Panc1 (cell line): ENCODE measurements around the gene FBXO7. TPM values are rescaled to one million over a fixed set of nuclear protein-coding genes. Genes with fewer than 3 reads are reported as not detected.

Experiments used
- ATAC-seq: fragments of 200-7000 bp; cut with Tn5 transposase; 2 replicates; pipeline ENCODE4 v1.9.1; 2020; ENCODE audit warnings: mild to moderate bottlenecking, moderate library complexity
- BruUV-seq: library from RNA; stranded (reverse); fragments of 400-500 nt; replicated peaks from 2 replicates; lab custom pipeline; 2021; lab: Mats Ljungman, UMichigan
- CTCF ChIA-PET: fragments of 300-600 bp; sonication (Branson Sonifier 250); formaldehyde crosslinking; loops from one replicate; lab custom pipeline; 2022; ENCODE audit warnings: antibody characterized with exemption; lab: Charles Lee
- POLR2A ChIA-PET: fragments of 300-600 bp; sonication (Branson Sonifier 250); formaldehyde crosslinking; loops from one replicate; lab custom pipeline; 2022; ENCODE audit warnings: antibody characterized with exemption; lab: Charles Lee
- DNase-seq: peaks from one replicate; pipeline ENCODE4 v3.0.0-alpha.2; 2010; ENCODE audit warnings: low read depth, low spot score
- H3K27ac ChIP-seq: 2 replicates; pipeline ENCODE4 v1.5.1; 2011; ENCODE audit warnings: mild to moderate bottlenecking, low read length, inconsistent platforms
- H3K27me3 ChIP-seq: fragments of 200-500 bp; sonication (Bioruptor generic); 2 replicates; pipeline ENCODE4 v1.6.0; 2014; ENCODE audit warnings: low read length, inconsistent platforms; ENCODE audit not compliant: control insufficient read depth, insufficient read depth
- H3K36me3 ChIP-seq: fragments of 200-500 bp; sonication (Bioruptor generic); 2 replicates; pipeline ENCODE4 v1.5.1; 2014; ENCODE audit warnings: inconsistent platforms, mild to moderate bottlenecking, low read length, moderate library complexity; ENCODE audit not compliant: control insufficient read depth, insufficient read depth
- H3K4me1 ChIP-seq: 2 replicates; pipeline ENCODE4 v1.5.1; 2011; ENCODE audit warnings: inconsistent platforms, mild to moderate bottlenecking, low read length, moderate library complexity; ENCODE audit not compliant: control insufficient read depth, insufficient read depth
- H3K4me3 ChIP-seq, 2 experiments: 2 replicates each; pipeline ENCODE4 v1.5.1; 2011 to 2012; ENCODE audit warnings: low read depth in 2 of 2, low read length in 2 of 2, mild to moderate bottlenecking in 2 of 2, inconsistent platforms in 1 of 2, moderate library complexity in 1 of 2
- H3K9me3 ChIP-seq: fragments of 200-500 bp; sonication (Bioruptor generic); 2 replicates; pipeline ENCODE4 v1.5.1; 2014; ENCODE audit warnings: low read depth, mild to moderate bottlenecking, inconsistent platforms, low read length, moderate library complexity; ENCODE audit not compliant: control insufficient read depth, insufficient read depth
- CTCF ChIP-seq: fragments of 450-650 bp; IDR thresholded peaks from 2 replicates; pipeline ENCODE4 v1.5.1; 2017; ENCODE audit warnings: mild to moderate bottlenecking
- POLR2AphosphoS5 ChIP-seq: IDR thresholded peaks from 2 replicates; pipeline ENCODE4 v1.6.1; 2012; ENCODE audit warnings: mild to moderate bottlenecking, low read depth, low read length, moderate library complexity
- SIN3A ChIP-seq: IDR thresholded peaks from 2 replicates; pipeline ENCODE4 v1.6.1; 2012; ENCODE audit warnings: low read depth, mild to moderate bottlenecking, low read length, moderate library complexity, borderline replicate concordance; ENCODE audit not compliant: insufficient read depth
- TCF7L2 ChIP-seq: IDR thresholded peaks from 2 replicates; pipeline ENCODE4 v1.6.1; 2011; ENCODE audit warnings: mild to moderate bottlenecking, low read depth, low read length, inconsistent platforms
- in situ Hi-C: cut with HindIII; loops from 2 replicates; pipeline ENCODE4 v1.10.0; 2016; ENCODE audit warnings: low sequenced_read_pairs, low pct_unique_long_range_greater_than_20kb
- intact Hi-C: fragments of 100-400 bp; cut with micrococcal nuclease; formaldehyde crosslinking; loops from one replicate; pipeline ENCODE4 v1.10.0; 2022; ENCODE audit not compliant: unreplicated experiment
- total RNA-seq: library from RNA; stranded (reverse); gene quantifications from one replicate; pipeline ENCODE4 v1.2.1, GENCODE V29; 2021; ENCODE audit not compliant: unreplicated experiment
- TF ChIP-seq, protein P1 (sequence below), 2 experiments: IDR thresholded peaks; 2 replicates each; pipeline ENCODE4 v1.6.1; 2011 to 2012; ENCODE audit warnings: low read depth in 2 of 2, control low read depth in 1 of 2, low read length in 1 of 2, mild to moderate bottlenecking in 1 of 2, moderate library complexity in 1 of 2; ENCODE audit not compliant: insufficient read depth in 1 of 2

The FBXO7 gene
- total RNA-seq, 1 experiment from 2014 or later = 67.8 TPM

GRCh38 chr22:32469799-32470212, 4.8 kb upstream of the FBXO7 start:
- no peak for ATAC-seq
- H3K4me1 ChIP-seq = peaks cover 6% of the 10 kb centered on the region
- ChIA-PET CTCF (interaction anchor here (0.6 kb wide), 1 partner anchor 579 kb away, joined by 3 read pairs; no protein-coding TSS in a partner anchor), POLR2A (no interaction called here)
- H3K4me3 ChIP-seq = no peak overlapping the region
- H3K27ac ChIP-seq = no peak overlapping the region
- TF ChIP-seq TCF7L2 (no peak), POLR2AphosphoS5 (no peak), CTCF (no peak), SIN3A (no peak)
- TF ChIP-seq, protein P1, sequence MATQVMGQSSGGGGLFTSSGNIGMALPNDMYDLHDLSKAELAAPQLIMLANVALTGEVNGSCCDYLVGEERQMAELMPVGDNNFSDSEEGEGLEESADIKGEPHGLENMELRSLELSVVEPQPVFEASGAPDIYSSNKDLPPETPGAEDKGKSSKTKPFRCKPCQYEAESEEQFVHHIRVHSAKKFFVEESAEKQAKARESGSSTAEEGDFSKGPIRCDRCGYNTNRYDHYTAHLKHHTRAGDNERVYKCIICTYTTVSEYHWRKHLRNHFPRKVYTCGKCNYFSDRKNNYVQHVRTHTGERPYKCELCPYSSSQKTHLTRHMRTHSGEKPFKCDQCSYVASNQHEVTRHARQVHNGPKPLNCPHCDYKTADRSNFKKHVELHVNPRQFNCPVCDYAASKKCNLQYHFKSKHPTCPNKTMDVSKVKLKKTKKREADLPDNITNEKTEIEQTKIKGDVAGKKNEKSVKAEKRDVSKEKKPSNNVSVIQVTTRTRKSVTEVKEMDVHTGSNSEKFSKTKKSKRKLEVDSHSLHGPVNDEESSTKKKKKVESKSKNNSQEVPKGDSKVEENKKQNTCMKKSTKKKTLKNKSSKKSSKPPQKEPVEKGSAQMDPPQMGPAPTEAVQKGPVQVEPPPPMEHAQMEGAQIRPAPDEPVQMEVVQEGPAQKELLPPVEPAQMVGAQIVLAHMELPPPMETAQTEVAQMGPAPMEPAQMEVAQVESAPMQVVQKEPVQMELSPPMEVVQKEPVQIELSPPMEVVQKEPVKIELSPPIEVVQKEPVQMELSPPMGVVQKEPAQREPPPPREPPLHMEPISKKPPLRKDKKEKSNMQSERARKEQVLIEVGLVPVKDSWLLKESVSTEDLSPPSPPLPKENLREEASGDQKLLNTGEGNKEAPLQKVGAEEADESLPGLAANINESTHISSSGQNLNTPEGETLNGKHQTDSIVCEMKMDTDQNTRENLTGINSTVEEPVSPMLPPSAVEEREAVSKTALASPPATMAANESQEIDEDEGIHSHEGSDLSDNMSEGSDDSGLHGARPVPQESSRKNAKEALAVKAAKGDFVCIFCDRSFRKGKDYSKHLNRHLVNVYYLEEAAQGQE (IDR thresholded peaks at IDR 0.05; ENCODE audit: insufficient read depth in 1 of 2, low read depth in 2 of 2, low read length in 1 of 2) = no peak
- H3K9me3 ChIP-seq = no peaks in the 10 kb centered on the region
- intact Hi-C loops (loop anchor here (5.0 kb wide), 1 partner anchor 263 kb away; the partner anchor contains the start of gene RFPL2), in situ Hi-C loops (no loop called here)
- H3K27me3 ChIP-seq = peaks cover 11% of the 10 kb centered on the region
- no peaks in the 10 kb centered on the region for H3K36me3 ChIP-seq
- no TSS peak for BruUV-seq
- no peak for DNase-seq

DNA sequence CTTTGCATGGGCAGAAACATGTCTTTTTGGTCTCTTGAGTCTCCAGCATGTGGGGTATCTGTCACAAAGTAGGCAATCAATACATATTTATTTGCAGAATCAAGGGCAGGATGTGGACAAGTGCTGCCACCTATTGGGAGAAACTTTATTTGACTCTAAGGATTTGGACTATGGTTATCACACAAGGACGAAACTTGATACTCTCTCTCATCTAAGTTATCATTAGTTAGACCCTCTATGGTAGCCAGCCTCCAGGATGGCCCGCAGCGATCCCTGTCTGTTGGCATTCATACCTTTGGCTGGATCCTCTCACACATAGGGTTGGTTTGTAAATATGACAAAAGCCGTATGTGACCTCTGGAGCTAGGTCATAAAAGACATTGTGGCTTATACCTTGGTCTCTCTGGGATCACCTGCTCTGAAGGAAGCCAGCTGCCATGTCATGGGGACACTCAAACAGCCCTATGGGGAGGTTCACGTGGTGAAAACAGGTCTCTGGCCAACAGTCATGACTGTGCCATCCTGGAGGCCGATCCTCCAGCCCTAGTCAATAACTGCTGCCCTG, 1.1 kb upstream of the FBXO7 start:
- H3K27ac ChIP-seq = peak overlapping the region; percentile 44; the same call in 1 of the 2 replicates
- H3K4me1 ChIP-seq = peaks cover 10% of the 10 kb centered on the region
- POLR2A ChIA-PET = no interaction called here
- H3K9me3 ChIP-seq = no peaks in the 10 kb centered on the region
- intact Hi-C loops (loop anchor here (5.0 kb wide), 1 partner anchor 266 kb away; the partner anchor contains the start of gene RFPL2), in situ Hi-C loops (no loop called here)
- no peak for TF ChIP-seq POLR2AphosphoS5
- TF ChIP-seq, protein P1 (IDR thresholded peaks at IDR 0.05; ENCODE audit: insufficient read depth in 1 of 2, low read depth in 2 of 2, low read length in 1 of 2) = no peak
- TF ChIP-seq TCF7L2 = no peak
- no peak for TF ChIP-seq SIN3A
- peak; percentile 77 for TF ChIP-seq CTCF
- no peaks in the 10 kb centered on the region for H3K27me3 ChIP-seq
- peaks cover 8% of the 10 kb centered on the region; the same call in 1 of the 2 replicates for H3K36me3 ChIP-seq
- CTCF ChIA-PET = interaction anchor here (0.6 to 0.9 kb wide), 3 partner anchors 19 to 60 kb away, joined by 3 to 10 read pairs (median 4); no protein-coding TSS in a partner anchor
- BruUV-seq = no TSS peak
- ATAC-seq (0 out of 2 replicates have a peak, but pooled peaks have one; percentile 38), DNase-seq (no peak)
- peak overlapping the region in 1 of 2 experiments; percentile 86; a peak in 2 of 4 replicates for H3K4me3 ChIP-seq
